HepG2 (cell line): ENCODE measurements around the gene SERPINA6. TPM values are rescaled to one million over a fixed set of nuclear protein-coding genes. Genes with fewer than 3 reads are reported as not detected.
A peak's percentile ranks its signal among the peaks of the same experiment; 100 is the strongest.

Experiments
- KLF6 ChIP-seq: IDR thresholded peaks from 2 replicates; pipeline ENCODE4 v1.8.0; 2016; ENCODE audit warnings: missing biosample characterization, missing genetic modification reagents
- MED8 ChIP-seq: sonication (generic); formaldehyde crosslinking; IDR thresholded peaks from 2 replicates; pipeline ENCODE4 v1.8.1; 2023; ENCODE audit warnings: mild to moderate bottlenecking, missing genetic modification reagents; ENCODE audit not compliant: insufficient replicate concordance
- PCBP1 ChIP-seq: fragments of 200-400 bp; formaldehyde crosslinking; IDR thresholded peaks from 2 replicates; pipeline ENCODE4 v1.6.1; 2017; ENCODE audit warnings: mild to moderate bottlenecking, low read depth, low read length, borderline replicate concordance
- PHF5A ChIP-seq: IDR thresholded peaks from one replicate; pipeline ENCODE4 v1.6.1; 2018; ENCODE audit warnings: low read depth, missing genetic modification reagents; ENCODE audit not compliant: unreplicated experiment
- TBL1XR1 ChIP-seq: fragments of 150-350 bp; IDR thresholded peaks from 2 replicates; pipeline ENCODE4 v1.6.1; 2014; ENCODE audit warnings: borderline replicate concordance, low read length; ENCODE audit not compliant: partially characterized antibody
- ZNF205 ChIP-seq: IDR thresholded peaks from 2 replicates; pipeline ENCODE4 v1.6.1; 2018; ENCODE audit warnings: missing biosample characterization, missing genetic modification reagents
- ZNF350 ChIP-seq: sonication (generic); formaldehyde crosslinking; IDR thresholded peaks from 2 replicates; pipeline ENCODE4 v1.4.0; 2020; ENCODE audit warnings: mild to moderate bottlenecking, low read depth, missing genetic modification reagents, borderline replicate concordance
- ZNF431 ChIP-seq: sonication (generic); formaldehyde crosslinking; IDR thresholded peaks from 2 replicates; pipeline ENCODE4 v1.9.0; 2022; ENCODE audit warnings: missing genetic modification reagents, low read depth, mild to moderate bottlenecking, borderline replicate concordance
- ZNF513 ChIP-seq: sonication (generic); formaldehyde crosslinking; conservative IDR thresholded peaks from 2 replicates; pipeline ENCODE4 v1.5.0; 2020; ENCODE audit warnings: missing genetic modification reagents
- ZNF563 ChIP-seq: sonication (generic); formaldehyde crosslinking; IDR thresholded peaks from 2 replicates; pipeline ENCODE4 v1.8.0; 2022; ENCODE audit warnings: mild to moderate bottlenecking, moderate library complexity, missing genetic modification reagents
- ZNF781 ChIP-seq: sonication (generic); formaldehyde crosslinking; IDR thresholded peaks from 2 replicates; pipeline ENCODE4 v1.5.1; 2020; ENCODE audit warnings: borderline replicate concordance, mild to moderate bottlenecking, missing genetic modification reagents; ENCODE audit errors: not compliant biosample characterization
- ZNF790 ChIP-seq: sonication (generic); formaldehyde crosslinking; IDR thresholded peaks from 2 replicates; pipeline ENCODE4 v1.8.0; 2022; ENCODE audit warnings: missing genetic modification reagents, mild to moderate bottlenecking, borderline replicate concordance
- ZSCAN12 ChIP-seq: sonication (generic); formaldehyde crosslinking; IDR thresholded peaks from 2 replicates; pipeline ENCODE4 v1.9.0; 2021; ENCODE audit warnings: mild to moderate bottlenecking, missing genetic modification reagents
- ZSCAN31 ChIP-seq: sonication (generic); formaldehyde crosslinking; IDR thresholded peaks from 2 replicates; pipeline ENCODE4 v1.5.0; 2020; ENCODE audit warnings: low read depth, mild to moderate bottlenecking, missing genetic modification reagents
- polyA plus RNA-seq, 8 experiments: library from polyadenylated mRNA; depleted of rRNA in 3 of 8; stranded (reverse) in 7 of 8; unstranded in 1 of 8; fragments of >200 nt; fragmentation: Illumina TruSeq in 4 of 8; extraction: Trizol in 4 of 8; gene quantifications; 2 replicates each; pipeline versions ENCODE4 v1.2.1 to v1.2.3, GENCODE V29; 2011 to 2016; ENCODE audit warnings: low read depth in 4 of 8, missing spikeins in 1 of 8, mixed read lengths in 1 of 8; ENCODE audit not compliant: insufficient read depth in 1 of 8
- total RNA-seq, 5 experiments: library from RNA; depleted of rRNA; stranded (reverse); fragments of >200 nt; fragmentation: Illumina TruSeq; extraction: Trizol; gene quantifications; 2 replicates each; pipeline ENCODE4 v1.2.3, GENCODE V29; 2016; ENCODE audit warnings: low read depth in 1 of 5
- TF ChIP-seq, protein P1 (sequence below): sonication (generic); formaldehyde crosslinking; IDR thresholded peaks from 2 replicates; pipeline ENCODE4 v1.5.0; 2020; ENCODE audit warnings: missing genetic modification reagents
- TF ChIP-seq, protein P2 (sequence below): IDR thresholded peaks from 2 replicates; pipeline ENCODE4 v1.6.1; 2016; ENCODE audit warnings: low read depth
- TF ChIP-seq, protein P3 (sequence below): sonication (generic); formaldehyde crosslinking; IDR thresholded peaks from 2 replicates; pipeline ENCODE4 v1.5.0; 2020; ENCODE audit warnings: mild to moderate bottlenecking, missing genetic modification reagents, borderline replicate concordance

The SERPINA6 gene
- total and polyA plus RNA-seq, 2 of the 13 experiments (the other 11 are each of a cell fraction or from before 2014, with no cell fraction given): 260 to 333 TPM

GRCh38 chr14:94355191-94355794, 32.2 kb upstream of the SERPINA6 start (continued):
- TF ChIP-seq ZSCAN12 (no peak), ZNF431 (CRISPR knock-in tag) (no peak), ZSCAN31 (CRISPR knock-in tag) (0 out of 2 replicates have a peak, but pooled peaks have one; percentile 28), KLF6 (CRISPR knock-in tag) (no peak), ZNF781 (peak; percentile 76), MED8 (CRISPR knock-in tag) (no peak), TBL1XR1 (no peak), ZNF513 (no peak), ZNF205 (CRISPR knock-in tag) (peak; percentile 17; the same call in 1 of the 2 replicates), ZNF790 (CRISPR knock-in tag) (no peak), ZNF563 (CRISPR knock-in tag) (no peak), PHF5A (CRISPR knock-in tag) (no peak), PCBP1 (no peak), ZNF350 (CRISPR knock-in tag) (peak; percentile 55; the same call in 1 of the 2 replicates)
- TF ChIP-seq, protein P1, sequence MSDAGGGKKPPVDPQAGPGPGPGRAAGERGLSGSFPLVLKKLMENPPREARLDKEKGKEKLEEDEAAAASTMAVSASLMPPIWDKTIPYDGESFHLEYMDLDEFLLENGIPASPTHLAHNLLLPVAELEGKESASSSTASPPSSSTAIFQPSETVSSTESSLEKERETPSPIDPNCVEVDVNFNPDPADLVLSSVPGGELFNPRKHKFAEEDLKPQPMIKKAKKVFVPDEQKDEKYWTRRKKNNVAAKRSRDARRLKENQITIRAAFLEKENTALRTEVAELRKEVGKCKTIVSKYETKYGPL: no peak
- TF ChIP-seq, protein P2, sequence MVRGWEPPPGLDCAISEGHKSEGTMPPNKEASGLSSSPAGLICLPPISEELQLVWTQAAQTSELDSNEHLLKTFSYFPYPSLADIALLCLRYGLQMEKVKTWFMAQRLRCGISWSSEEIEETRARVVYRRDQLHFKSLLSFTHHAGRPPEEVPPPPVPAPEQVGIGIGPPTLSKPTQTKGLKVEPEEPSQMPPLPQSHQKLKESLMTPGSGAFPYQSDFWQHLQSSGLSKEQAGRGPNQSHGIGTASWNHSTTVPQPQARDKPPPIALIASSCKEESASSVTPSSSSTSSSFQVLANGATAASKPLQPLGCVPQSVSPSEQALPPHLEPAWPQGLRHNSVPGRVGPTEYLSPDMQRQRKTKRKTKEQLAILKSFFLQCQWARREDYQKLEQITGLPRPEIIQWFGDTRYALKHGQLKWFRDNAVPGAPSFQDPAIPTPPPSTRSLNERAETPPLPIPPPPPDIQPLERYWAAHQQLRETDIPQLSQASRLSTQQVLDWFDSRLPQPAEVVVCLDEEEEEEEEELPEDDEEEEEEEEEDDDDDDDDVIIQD (CRISPR knock-in tag): no peak
- TF ChIP-seq, protein P3, sequence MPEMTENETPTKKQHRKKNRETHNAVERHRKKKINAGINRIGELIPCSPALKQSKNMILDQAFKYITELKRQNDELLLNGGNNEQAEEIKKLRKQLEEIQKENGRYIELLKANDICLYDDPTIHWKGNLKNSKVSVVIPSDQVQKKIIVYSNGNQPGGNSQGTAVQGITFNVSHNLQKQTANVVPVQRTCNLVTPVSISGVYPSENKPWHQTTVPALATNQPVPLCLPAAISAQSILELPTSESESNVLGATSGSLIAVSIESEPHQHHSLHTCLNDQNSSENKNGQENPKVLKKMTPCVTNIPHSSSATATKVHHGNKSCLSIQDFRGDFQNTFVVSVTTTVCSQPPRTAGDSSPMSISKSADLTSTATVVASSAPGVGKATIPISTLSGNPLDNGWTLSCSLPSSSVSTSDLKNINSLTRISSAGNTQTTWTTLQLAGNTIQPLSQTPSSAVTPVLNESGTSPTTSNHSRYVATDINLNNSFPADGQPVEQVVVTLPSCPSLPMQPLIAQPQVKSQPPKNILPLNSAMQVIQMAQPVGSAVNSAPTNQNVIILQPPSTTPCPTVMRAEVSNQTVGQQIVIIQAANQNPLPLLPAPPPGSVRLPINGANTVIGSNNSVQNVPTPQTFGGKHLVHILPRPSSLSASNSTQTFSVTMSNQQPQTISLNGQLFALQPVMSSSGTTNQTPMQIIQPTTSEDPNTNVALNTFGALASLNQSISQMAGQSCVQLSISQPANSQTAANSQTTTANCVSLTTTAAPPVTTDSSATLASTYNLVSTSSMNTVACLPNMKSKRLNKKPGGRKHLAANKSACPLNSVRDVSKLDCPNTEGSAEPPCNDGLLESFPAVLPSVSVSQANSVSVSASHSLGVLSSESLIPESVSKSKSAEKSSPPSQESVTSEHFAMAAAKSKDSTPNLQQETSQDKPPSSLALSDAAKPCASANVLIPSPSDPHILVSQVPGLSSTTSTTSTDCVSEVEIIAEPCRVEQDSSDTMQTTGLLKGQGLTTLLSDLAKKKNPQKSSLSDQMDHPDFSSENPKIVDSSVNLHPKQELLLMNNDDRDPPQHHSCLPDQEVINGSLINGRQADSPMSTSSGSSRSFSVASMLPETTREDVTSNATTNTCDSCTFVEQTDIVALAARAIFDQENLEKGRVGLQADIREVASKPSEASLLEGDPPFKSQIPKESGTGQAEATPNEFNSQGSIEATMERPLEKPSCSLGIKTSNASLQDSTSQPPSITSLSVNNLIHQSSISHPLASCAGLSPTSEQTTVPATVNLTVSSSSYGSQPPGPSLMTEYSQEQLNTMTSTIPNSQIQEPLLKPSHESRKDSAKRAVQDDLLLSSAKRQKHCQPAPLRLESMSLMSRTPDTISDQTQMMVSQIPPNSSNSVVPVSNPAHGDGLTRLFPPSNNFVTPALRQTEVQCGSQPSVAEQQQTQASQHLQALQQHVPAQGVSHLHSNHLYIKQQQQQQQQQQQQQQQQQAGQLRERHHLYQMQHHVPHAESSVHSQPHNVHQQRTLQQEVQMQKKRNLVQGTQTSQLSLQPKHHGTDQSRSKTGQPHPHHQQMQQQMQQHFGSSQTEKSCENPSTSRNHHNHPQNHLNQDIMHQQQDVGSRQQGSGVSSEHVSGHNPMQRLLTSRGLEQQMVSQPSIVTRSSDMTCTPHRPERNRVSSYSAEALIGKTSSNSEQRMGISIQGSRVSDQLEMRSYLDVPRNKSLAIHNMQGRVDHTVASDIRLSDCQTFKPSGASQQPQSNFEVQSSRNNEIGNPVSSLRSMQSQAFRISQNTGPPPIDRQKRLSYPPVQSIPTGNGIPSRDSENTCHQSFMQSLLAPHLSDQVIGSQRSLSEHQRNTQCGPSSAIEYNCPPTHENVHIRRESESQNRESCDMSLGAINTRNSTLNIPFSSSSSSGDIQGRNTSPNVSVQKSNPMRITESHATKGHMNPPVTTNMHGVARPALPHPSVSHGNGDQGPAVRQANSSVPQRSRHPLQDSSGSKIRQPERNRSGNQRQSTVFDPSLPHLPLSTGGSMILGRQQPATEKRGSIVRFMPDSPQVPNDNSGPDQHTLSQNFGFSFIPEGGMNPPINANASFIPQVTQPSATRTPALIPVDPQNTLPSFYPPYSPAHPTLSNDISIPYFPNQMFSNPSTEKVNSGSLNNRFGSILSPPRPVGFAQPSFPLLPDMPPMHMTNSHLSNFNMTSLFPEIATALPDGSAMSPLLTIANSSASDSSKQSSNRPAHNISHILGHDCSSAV (CRISPR knock-in tag): no peak
